K562 (cell line): ENCODE data around the gene LY6G6F. TPM values are rescaled to one million over a fixed set of nuclear protein-coding genes. Genes with fewer than 3 reads are reported as not detected.

Experiments used
- BDP1 ChIP-seq: IDR thresholded peaks from 3 replicates; pipeline ENCODE4 v1.6.1; 2011; ENCODE audit not compliant: insufficient read length, insufficient read depth
- FOXJ3 ChIP-seq: sonication (generic); formaldehyde crosslinking; IDR thresholded peaks from 2 replicates; pipeline ENCODE4 v1.4.0; 2020; ENCODE audit warnings: mild to moderate bottlenecking, missing genetic modification reagents
- GABPA ChIP-seq: fragments of 200-800 bp; sonication (Bioruptor generic); conservative IDR thresholded peaks from 2 replicates; pipeline ENCODE4 v1.6.1; 2016; ENCODE audit warnings: low read depth, missing genetic modification characterization, missing compliant biosample characterization
- KDM1A ChIP-seq, 2 experiments: fragments of 450-650 bp; IDR thresholded peaks; 2 replicates each; pipeline ENCODE4 v1.6.1; 2016; ENCODE audit warnings: mild to moderate bottlenecking in 2 of 2
- NCOR1 ChIP-seq: fragments of 450-650 bp; IDR thresholded peaks from 2 replicates; pipeline ENCODE4 v1.6.1; 2016; ENCODE audit warnings: mild to moderate bottlenecking, moderate library complexity
- NFXL1 ChIP-seq: fragments of 450-650 bp; formaldehyde crosslinking; IDR thresholded peaks from 2 replicates; pipeline ENCODE4 v1.4.0; 2021; ENCODE audit warnings: mild to moderate bottlenecking
- NR3C1 ChIP-seq: sonication (generic); formaldehyde crosslinking; IDR thresholded peaks from 2 replicates; pipeline ENCODE4 v1.8.1; 2022; ENCODE audit warnings: missing genetic modification reagents
- PHTF2 ChIP-seq: fragments of 250-450 bp; sonication (Bioruptor Pico); IDR thresholded peaks from 2 replicates; pipeline ENCODE4 v1.5.0; 2021; ENCODE audit warnings: mild to moderate bottlenecking
- RREB1 ChIP-seq: fragments of 250-450 bp; sonication (Bioruptor Pico); IDR thresholded peaks from 2 replicates; pipeline ENCODE4 v1.4.0; 2020
- RUNX1 ChIP-seq: sonication (generic); IDR thresholded peaks from 2 replicates; pipeline ENCODE4 v1.6.1; 2016; ENCODE audit warnings: antibody characterized with exemption, low read depth
- SIN3B ChIP-seq: fragments of 450-650 bp; IDR thresholded peaks from 2 replicates; pipeline ENCODE4 v1.6.1; 2017; ENCODE audit warnings: low read depth, mild to moderate bottlenecking, moderate library complexity
- ZFX ChIP-seq: sonication (generic); formaldehyde crosslinking; IDR thresholded peaks from 2 replicates; pipeline ENCODE4 v1.8.0; 2022; ENCODE audit warnings: mild to moderate bottlenecking, missing genetic modification reagents, moderate library complexity
- ZNF316 ChIP-seq: fragments of 450-650 bp; IDR thresholded peaks from 2 replicates; pipeline ENCODE4 v1.6.1; 2016
- ZNF445 ChIP-seq: fragments of 250-450 bp; sonication (Bioruptor Pico); IDR thresholded peaks from 2 replicates; pipeline ENCODE4 v1.4.0; 2020; ENCODE audit warnings: low read depth, mild to moderate bottlenecking, moderate library complexity
- ZNF584 ChIP-seq: fragments of 200-800 bp; sonication (Bioruptor generic); IDR thresholded peaks from 2 replicates; pipeline ENCODE4 v1.6.1; 2016; ENCODE audit warnings: low read depth, mild to moderate bottlenecking, missing genetic modification characterization, missing compliant biosample characterization
- ZNF695 ChIP-seq: fragments of 450-650 bp; formaldehyde crosslinking; IDR thresholded peaks from 2 replicates; pipeline ENCODE4 v1.4.0; 2020; ENCODE audit warnings: mild to moderate bottlenecking, moderate library complexity
- ZNF77 ChIP-seq: fragments of 250-450 bp; sonication (Bioruptor Pico); IDR thresholded peaks from 2 replicates; pipeline ENCODE4 v1.5.0; 2020
- polyA plus RNA-seq, 8 experiments: library from polyadenylated mRNA; depleted of rRNA in 4 of 8; stranded (reverse) in 5 of 8; unstranded in 3 of 8; fragments of >200 nt; fragmentation: Nextera tagmentation in 2 of 8; fragmentation: Illumina TruSeq in 1 of 8; extraction: Ambion mirVana in 2 of 8; extraction: Trizol in 1 of 8; gene quantifications; 2 replicates each; pipeline versions ENCODE4 v1.2.1 to v1.2.3, GENCODE V29; 2011 to 2014; ENCODE audit warnings: inconsistent platforms in 1 of 8, missing spikeins in 1 of 8
- total RNA-seq, 7 experiments: library from RNA; depleted of rRNA in 6 of 7; stranded (reverse); fragments of >200 nt in 6 of 7; fragmentation: Illumina TruSeq in 2 of 7; extraction: Trizol in 2 of 7; gene quantifications; 2 replicates each; pipeline versions ENCODE4 v1.2.1 to v1.2.3, GENCODE V29; 2011 to 2021; ENCODE audit warnings: low replicate concordance in 1 of 7
- TF ChIP-seq, protein P1 (sequence below): fragments of 200-800 bp; sonication (Bioruptor generic); IDR thresholded peaks from 2 replicates; pipeline ENCODE4 v1.6.1; 2016; ENCODE audit warnings: missing genetic modification characterization, missing compliant biosample characterization

The LY6G6F gene
- total and polyA plus RNA-seq, 9 of the 15 experiments (the other 6 are each of a cell fraction or from before 2014, with no cell fraction given): 0.14 to 0.50 (median 0.28) TPM; not detected in 2

- TF ChIP-seq RREB1 (no peak; the same call in 1 of the 2 replicates), RUNX1 (no peak), FOXJ3 (CRISPR knock-in tag) (no peak), NR3C1 (CRISPR knock-in tag) (no peak), ZNF445 (CRISPR knock-in tag) (no peak; the same call in 1 of the 2 replicates), ZNF695 (CRISPR knock-in tag) (peak; percentile 86; the same call in 1 of the 2 replicates), KDM1A (IDR thresholded peaks at IDR 0.05) (no peak), ZNF584 (CRISPR knock-in tag) (no peak), PHTF2 (no peak), ZNF77 (CRISPR knock-in tag) (no peak), BDP1 (no peak), ZFX (CRISPR knock-in tag) (no peak), GABPA (tag) (no peak), NFXL1 (no peak), ZNF316 (no peak), SIN3B (no peak), NCOR1 (no peak)
- TF ChIP-seq, protein P1, sequence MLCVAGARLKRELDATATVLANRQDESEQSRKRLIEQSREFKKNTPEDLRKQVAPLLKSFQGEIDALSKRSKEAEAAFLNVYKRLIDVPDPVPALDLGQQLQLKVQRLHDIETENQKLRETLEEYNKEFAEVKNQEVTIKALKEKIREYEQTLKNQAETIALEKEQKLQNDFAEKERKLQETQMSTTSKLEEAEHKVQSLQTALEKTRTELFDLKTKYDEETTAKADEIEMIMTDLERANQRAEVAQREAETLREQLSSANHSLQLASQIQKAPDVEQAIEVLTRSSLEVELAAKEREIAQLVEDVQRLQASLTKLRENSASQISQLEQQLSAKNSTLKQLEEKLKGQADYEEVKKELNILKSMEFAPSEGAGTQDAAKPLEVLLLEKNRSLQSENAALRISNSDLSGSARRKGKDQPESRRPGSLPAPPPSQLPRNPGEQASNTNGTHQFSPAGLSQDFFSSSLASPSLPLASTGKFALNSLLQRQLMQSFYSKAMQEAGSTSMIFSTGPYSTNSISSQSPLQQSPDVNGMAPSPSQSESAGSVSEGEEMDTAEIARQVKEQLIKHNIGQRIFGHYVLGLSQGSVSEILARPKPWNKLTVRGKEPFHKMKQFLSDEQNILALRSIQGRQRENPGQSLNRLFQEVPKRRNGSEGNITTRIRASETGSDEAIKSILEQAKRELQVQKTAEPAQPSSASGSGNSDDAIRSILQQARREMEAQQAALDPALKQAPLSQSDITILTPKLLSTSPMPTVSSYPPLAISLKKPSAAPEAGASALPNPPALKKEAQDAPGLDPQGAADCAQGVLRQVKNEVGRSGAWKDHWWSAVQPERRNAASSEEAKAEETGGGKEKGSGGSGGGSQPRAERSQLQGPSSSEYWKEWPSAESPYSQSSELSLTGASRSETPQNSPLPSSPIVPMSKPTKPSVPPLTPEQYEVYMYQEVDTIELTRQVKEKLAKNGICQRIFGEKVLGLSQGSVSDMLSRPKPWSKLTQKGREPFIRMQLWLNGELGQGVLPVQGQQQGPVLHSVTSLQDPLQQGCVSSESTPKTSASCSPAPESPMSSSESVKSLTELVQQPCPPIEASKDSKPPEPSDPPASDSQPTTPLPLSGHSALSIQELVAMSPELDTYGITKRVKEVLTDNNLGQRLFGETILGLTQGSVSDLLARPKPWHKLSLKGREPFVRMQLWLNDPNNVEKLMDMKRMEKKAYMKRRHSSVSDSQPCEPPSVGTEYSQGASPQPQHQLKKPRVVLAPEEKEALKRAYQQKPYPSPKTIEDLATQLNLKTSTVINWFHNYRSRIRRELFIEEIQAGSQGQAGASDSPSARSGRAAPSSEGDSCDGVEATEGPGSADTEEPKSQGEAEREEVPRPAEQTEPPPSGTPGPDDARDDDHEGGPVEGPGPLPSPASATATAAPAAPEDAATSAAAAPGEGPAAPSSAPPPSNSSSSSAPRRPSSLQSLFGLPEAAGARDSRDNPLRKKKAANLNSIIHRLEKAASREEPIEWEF (CRISPR knock-in tag): no peak
Measured at GRCh38 chr6:31739639-31740396, 33.2 kb downstream of the LY6G6F start, which contains the start of gene MSH5 (continued).
